Retina (tissue), 1 donor: ENCODE measurements around the gene KCNQ1.

ENCODE experiments used
- DNase-seq: peaks from one replicate; pipeline ENCODE4 v3.0.0-alpha.2; 2016

The KCNQ1 gene

DNA sequence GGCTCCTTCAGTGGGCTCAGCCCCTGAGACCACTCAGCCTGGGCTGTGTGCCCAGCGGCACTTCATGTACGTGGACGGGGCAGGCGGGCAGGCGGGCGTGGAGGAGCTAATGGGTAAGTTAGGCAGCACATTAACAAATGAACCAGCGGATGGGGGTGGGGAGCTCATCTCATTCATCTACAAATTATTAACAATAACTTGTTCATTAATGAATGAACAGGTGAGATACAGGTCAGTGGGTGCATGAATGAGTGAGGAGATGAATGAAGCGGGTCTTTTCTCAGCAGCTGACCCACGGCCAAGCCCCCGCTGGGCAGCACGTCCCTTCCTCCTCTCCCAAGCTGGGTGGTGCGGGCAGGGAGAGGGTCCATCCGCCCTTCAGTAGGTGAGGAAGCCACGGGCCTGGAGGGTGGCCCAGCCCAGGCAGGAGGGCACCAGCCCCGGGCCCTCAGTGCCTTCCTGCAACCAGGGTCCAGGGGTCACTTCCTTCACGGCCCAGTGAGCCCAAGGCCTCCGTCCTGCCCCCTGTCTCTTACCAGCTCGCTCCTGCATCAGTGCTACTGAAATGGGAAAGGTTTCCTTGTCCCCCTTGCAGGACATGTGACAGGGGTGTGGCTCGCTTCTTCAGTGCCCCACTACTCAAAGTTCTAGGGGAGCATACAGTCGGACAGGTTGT is 315.5 kb downstream of the KCNQ1 start:
- DNase-seq: peak; percentile 11

DNA sequence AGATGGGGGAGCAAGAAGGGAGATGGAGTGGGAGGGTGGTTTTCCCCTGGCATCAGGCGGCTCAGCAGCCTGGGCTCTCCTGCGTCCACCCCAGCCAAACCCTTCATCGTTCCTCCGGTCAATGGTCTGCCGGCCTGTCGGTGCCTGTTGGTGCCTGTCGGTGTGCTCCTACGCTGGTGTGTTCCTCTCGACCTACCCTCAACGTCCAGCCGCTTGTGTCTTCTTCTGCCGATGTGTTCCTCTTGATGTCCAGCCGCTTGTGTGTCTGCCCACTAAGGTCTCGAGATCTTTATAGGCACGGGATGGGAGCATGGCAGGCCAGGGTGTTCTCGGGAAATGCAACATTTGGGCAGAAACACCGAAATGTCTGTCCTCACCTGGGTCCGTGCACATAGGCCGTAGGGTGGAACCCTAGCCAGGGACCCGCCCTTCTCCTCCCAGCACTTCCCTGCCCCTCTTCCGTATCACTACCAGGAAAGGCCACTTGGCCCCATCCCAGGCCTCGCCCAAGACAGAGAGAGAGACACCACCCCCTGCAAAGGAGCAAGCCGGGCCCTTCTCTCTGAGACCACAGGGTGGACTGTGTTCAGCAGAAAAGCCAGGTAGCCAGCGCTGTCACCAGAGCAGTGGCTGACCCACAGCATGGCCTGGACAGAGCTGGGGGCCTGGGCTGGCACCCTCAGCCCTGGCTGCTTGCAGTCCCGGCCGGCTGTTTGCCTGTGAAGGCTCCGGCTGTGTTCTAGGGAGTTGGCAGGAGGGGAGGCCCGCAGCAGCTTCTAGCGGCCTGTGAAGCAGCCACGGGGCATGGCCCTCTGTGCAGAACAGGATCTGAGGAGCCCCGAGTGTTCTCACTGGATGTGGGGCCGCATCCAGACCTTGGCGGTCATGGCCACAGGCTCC is 316.6 kb downstream of the KCNQ1 start:
- DNase-seq: no peak

- DNase-seq: no peak
Measured at GRCh38 chr11:2762031-2762380, 317.2 kb downstream of the KCNQ1 start.

DNA sequence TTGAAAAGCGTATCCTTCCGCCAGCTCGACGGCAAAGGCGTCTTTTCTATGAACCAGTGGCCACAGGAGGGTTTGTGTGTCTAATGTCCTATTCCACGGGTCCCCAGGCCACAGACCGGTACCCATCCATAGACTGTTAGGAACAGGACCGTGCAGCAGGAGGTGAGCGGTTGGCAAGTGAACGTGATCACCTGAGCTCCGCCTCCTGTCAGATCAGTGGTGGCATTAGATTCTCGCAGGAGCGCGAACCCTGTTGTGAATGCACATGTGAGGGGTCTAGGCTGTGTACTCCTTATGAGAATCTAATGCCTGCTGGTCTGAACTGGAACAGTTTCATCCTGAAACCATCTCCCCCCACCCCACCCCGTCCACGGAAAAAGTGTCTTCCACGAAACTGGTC is 317.6 kb downstream of the KCNQ1 start:
- no peak for DNase-seq

- DNase-seq: no peak
Measured at GRCh38 chr11:2763984-2764383, 319.2 kb downstream of the KCNQ1 start.

DNA sequence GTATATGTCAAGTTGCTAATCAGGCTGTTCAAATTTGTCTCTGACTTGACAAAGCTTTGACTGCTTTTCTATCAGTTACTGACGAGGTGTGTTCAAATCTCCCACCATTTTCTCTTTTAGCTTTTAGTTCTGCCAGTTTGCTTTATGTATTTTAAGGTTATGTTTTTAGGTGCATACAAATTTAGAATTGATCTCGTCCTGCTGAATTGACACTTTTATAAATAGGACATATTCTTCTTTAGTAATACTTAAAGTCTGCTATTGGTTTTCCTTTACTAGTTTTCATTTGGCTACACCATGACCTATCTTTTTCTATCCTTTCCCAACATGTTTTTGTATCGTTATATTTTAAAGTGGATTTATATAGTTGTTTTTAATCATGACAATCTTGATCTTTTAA is 320.7 kb downstream of the KCNQ1 start:
- no peak for DNase-seq

DNA sequence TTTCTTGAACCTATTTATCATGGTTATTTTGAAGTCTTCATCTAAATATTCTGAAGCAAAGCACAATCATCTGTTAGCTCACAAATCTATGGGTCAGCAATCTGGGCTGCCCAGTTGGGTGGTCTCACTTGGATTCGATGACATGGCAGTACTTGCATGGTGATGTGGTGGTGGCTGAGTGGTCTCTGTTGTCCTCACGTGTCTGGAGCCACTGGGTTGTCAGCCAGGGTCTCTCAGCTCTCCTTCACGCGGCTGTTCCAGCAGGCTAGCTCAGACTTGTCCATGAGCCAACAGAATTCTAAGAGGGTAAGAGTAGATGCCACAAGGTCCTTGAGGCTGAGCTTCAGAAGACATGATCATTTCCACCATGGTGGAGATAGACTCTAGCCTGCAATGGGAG is 321.4 kb downstream of the KCNQ1 start:
- DNase-seq: no peak

GRCh38 chr11:2767071-2767470 is 322.3 kb downstream of the KCNQ1 start:
- no peak for DNase-seq

GRCh38 chr11:2767801-2768200 is 323.0 kb downstream of the KCNQ1 start:
- no peak for DNase-seq

DNA sequence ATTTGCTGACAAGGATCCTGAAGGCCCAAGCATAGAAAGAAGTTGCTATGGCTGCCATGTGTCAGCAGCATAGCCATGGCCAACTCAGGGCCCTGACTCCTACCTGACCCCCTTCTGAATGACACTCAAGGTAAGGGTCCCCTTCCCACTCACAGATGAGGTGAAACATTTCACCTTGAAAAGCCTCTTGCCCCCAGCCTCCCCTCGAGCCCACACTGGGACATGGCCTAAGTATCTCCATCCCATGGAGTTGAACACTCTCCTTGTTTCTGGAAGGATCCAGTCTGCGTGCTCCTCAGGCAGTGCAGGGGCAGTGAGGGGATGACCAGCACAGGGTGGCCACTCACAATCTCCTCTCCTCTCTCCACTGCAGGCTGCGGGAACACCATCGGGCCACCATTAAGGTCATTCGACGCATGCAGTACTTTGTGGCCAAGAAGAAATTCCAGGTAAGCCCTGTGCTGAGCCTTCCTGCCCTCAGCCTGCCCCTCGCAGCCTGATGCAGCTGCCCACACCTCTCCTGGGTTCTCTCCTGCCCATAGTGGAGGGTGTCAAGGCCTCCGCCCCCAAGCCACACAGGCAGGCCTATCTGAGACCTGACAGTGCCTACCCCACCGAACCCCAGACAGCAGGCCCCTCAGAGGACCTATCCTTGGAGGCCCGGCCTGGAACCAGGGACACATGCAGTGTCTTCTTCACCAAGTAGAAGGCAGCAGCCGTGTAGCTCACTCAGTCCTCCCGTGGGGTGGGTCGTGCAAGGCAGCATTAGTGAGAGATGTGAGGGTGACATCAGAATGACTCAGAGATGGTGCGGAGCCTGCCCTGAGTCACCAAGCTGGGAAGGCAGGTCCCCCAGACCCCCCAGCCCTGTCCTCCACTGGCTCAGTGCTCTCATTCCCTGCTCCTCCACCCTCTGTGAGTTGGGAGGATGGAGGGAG is 323.9 kb downstream of the KCNQ1 start:
- no peak for DNase-seq

- no peak for DNase-seq
Measured at GRCh38 chr11:2769409-2770095, 324.7 kb downstream of the KCNQ1 start.

GRCh38 chr11:2770096-2770751 is 325.4 kb downstream of the KCNQ1 start:
- DNase-seq: no peak

GRCh38 chr11:2770761-2771301 is 326.0 kb downstream of the KCNQ1 start:
- no peak for DNase-seq

- peak; percentile 48 for DNase-seq
Measured at GRCh38 chr11:2771758-2772466, 327.1 kb downstream of the KCNQ1 start.

- DNase-seq: no peak
Measured at GRCh38 chr11:2772544-2773031, 327.8 kb downstream of the KCNQ1 start.

DNA sequence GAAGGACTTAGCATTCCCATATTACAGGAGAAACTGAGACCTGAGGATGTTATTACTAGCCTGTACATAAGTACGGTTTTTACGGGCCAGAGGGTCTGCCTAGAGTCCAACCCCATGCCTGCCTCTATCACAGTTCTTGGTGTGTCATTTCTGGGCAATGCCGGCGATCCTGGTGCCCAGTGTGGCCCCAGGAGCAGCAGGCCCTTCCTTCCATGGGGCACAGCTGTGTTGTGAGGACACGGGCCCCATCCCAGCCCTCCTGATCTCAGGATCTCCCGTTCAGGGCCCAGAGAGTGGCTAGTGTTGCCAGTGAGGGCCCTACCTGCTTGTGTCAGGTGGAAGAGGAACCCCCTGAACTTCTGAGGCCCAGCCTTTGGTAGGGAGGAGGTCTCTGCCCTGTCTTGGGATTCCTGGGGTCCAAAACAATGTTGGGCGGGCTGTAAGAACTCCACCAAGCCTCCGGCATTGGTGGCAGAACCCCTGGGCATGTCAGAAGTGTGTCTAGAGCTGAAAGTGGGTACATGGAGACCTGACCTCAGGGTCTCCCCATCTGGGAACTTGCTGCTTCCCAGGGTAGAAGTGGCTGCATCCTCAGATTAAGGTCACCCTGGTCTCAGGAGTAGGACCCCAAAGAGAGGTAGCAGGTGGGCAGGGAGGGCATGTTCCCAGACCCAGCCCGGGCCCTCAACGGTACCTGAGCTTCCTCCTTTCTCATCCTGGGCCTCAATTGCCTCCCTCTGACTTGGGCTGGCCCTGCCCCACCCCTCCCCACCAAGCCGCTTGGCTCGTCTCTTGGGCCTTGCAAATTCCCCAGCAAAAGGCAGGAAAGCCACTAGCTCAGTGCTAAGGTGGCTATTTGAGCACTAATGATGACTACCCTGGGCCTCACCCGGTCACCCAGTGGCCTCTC is 329.6 kb downstream of the KCNQ1 start:
- no peak for DNase-seq

DNA sequence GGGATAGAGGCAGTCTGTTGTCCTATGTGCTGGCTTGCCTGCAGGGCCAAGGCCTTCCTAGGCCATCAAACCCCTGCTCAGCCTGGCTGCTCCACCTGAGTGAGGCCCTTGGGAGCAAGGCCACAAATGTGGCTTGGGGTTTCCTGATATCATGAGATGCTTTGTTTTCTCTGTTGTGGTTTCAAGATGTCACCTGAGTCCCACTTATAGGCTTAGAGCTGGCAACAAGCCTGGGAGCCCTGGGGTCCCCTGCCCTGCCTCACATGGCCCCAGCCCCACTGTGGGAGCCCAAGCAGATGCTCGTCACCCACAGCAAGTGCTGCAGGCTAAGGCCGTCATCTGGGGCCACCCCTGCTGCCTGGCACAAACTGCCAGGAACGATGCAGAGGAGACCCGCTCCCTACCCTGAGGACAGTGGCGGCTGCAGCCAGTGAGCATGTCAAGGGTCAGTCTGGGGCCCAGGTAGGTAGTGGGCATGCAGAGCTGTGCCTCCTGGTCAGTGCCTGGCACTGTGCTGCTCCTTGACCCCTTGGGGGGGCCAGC is 330.3 kb downstream of the KCNQ1 start:
- no peak for DNase-seq

GRCh38 chr11:2775626-2776350 is 331.0 kb downstream of the KCNQ1 start:
- DNase-seq: no peak
